GM19438 (cell line): ENCODE results near the gene DDRGK1.
"Not testable (repeated sequence)": the region's sequence is repeated elsewhere in the genome, so short reads cannot be mapped to it uniquely, and the experiment has no call there.

ENCODE experiments used
- ATAC-seq: cut with Tn5 transposase; IDR thresholded peaks from one replicate; pipeline ENCODE4 v1.9.1; 2021; ENCODE audit warnings: low read depth; ENCODE audit not compliant: unreplicated experiment

The DDRGK1 gene

DNA sequence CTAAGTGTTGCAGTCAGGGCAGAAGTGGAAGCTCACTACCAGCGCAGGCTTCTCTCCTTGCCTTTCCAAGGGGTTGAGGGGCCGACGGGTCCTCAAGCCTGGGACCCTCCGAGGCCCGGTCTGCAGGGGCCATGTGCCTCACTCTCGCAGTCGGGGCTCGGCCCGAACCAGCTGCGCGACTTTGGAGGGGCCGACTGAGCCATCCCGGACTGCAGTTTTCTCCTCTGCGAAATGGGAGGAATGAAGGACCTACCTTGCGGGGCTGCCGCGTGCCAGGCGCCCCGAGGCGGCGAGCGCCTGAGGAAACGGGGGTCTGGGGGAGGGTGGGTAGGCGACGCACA is 36.8 kb downstream of the DDRGK1 start:
- no peak for ATAC-seq

DNA sequence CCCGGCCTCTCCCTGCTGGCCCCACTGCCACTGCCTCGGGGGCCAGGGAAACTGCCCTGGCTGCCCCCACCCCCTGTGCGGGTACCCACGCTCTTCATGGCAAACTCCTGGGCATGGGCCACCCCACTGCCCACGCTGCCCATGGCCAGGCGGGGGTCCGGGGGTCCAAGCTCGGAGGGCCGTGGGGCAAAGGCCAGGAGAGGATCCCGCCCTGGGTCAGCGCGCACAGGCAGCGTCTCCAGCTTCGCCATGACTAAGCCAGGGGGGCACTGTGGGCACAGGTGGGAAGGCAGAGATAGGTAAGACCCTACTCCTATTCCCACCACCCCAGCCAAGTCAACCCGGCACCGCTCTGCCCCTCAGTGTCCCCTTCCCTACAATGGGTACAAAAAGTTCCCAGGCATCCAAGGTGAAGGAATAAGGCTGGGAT is 37.6 kb downstream of the DDRGK1 start:
- ATAC-seq: no peak

DNA sequence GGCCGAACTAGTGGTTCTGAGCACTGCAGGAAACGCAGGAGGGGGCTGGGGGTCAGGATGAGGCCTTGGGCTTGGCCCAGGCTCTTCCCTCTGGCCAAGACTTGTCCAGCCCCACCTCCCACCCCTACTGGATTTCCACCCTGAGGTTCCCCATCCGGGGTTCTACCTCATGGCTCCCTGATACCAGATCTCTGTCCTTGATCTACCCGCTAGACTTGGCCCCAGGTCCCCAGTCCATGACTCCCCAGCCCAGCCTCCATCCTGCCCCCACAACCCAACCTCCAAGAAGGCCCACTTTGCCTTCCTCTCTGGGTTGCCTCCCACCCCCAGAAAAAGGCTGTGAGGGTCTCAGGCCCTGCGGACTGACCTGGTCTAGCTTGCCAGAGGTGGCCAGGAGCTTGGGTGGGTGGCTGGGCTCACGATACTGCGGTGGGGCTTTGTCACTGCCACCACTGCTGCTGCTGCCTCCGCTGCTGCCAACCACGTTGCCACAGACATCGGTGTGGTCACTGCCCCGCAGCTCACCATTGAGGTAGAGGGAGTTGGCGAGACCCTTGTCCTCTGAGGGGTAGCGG is 38.1 kb downstream of the DDRGK1 start:
- ATAC-seq: no peak

DNA sequence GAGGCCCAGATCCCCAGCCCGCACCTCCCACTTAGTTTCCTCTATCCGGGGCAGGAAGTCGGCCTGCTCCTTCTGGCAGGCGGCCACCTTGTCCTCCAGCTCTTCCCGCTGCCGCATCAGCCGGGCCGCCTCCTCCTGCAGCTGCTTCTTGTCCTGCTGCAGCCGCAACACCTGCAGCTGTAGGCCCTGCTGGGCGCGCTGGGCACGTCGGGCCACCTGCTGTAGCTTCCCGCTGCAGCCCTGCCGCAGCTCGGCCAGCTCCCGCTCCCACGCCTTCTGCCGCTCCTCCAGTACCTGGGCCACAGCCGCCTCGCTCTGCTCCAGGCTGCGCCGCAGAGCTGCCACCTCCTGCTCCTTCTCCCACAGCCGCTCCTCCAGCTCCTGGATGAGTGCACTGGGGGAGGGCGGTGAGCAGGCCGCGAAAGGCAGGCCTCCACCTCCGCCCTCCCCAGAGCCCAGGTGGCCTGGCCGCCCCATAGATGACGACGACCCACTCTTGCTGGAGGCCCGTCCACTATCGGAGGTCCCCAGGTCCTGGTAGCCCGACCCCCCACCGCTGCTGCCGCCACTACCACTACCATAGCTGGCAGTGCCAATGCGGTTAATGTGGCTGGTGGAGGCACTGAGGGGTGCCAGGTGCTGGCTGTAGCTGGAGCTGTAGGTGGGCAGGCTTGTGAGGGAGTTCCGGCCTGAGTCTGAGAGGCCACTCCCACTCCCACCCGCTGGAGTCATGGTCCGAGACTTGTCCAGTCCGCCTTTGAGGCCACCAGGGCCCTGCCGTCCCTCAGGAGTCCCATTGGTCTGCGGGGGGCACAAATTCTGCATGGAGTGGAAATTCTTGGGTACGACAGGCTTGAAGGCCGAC is 38.8 kb downstream of the DDRGK1 start:
- ATAC-seq: no peak

DNA sequence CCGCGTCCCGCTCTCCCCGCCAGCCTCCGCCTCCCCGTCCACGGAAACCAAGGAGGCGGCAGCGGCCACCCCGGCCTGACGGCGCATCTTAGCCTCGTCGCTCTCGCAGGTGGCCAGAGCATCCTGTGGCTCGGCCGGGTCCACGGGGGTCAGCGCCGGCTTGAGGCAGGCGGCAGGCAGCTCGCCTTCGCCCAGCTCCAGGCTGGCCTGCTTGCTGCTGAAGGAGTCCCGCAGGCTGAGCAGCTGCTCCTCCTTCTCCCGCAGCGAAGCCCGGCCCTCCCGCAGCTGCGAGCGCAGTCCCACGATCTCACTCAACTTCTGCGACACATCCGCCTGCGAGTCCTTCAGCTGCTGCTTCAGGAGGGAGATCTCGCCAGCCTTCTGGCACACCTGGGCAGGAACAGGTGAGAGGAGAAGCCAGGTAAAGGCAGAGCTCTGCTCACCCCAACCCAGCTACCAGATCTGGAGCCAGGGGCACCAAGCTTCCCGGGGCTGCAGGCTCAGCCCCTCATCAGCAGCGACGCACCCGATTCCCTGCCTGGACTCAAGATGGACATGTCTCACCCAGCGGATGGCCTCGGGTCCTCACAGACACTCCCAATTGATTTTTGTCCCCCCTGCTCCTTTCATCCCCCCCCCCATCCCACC is 39.6 kb downstream of the DDRGK1 start:
- ATAC-seq: no peak

DNA sequence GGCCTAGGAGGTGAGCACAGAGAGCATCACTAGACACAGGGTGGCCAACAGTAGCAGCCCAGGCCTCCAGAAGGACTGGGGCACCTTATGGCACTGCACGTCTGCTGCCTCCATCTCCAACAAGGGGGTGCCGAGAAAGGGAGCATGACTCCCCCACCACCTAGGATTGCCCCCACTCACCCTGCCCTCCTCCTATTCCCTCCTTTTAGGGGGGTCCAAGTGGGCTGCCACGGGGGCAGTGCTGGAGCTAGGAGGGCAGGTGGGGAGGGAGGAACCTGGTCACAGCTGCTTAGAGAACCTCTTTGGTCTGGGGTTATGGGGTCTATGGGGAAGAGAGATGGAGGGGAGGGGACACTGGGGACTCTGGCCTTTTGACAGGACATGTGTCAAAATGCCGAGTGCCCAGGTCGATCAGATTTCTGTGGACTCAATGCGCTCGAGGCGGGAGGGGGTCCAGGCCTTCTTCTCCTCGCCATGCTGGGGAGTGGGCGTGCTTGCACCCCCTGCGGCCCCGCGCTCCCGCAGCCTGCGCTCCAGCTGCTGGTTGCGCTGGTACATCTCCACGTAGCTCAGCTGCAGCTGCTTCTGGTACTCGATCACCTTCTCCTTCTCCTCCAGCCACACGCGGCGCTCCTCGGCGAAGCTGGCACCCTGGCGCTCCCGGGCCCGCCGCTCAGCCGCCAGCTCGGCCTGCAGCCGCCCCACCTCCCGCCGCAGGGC is 40.3 kb downstream of the DDRGK1 start:
- ATAC-seq: no peak

DNA sequence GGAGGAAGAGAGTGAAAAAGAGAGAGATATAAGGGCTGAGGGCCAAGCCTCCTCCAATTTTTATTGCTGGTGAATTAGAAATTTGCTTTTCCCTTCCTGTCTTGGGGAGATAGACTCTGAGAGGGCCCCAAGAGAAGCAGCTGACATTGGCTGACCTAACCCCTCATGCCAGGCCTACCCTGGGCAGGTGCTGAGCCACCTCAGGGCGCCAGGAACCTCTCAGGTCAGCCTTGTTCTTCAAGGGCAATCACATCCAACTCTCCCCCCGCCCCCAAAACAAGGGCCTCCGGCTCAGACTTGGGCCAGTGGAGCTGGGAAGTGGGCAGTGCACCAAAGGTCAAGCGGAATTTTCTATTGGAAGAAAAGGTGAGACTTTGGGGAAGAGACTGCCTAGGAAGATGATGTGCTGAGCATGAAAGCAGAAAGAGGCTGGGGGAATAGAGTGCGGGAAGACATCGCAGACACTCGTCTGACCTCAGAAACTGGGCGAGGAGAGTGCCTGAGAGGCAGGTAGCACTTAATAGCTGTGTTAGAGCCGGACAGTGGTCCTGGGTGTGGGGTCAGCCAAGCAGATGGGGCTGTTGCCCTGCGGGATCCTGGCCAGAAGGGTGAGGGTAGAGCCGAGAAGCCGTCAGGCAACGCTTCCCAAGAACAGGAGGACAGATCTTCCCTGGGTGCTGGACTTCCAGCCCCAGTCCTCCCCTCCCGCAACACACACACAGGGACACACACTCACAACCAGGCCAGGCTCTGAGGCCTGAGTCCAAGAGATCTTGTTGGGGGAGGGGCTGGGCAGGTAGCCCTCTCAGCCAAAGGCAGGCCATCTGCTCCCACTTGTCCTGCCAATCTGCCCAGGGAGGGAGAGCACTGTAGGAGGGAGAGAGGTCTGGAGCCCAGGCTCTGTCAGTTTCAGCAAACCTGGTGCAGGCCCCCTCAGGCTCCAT is 41.1 kb downstream of the DDRGK1 start:
- no peak for ATAC-seq

DNA sequence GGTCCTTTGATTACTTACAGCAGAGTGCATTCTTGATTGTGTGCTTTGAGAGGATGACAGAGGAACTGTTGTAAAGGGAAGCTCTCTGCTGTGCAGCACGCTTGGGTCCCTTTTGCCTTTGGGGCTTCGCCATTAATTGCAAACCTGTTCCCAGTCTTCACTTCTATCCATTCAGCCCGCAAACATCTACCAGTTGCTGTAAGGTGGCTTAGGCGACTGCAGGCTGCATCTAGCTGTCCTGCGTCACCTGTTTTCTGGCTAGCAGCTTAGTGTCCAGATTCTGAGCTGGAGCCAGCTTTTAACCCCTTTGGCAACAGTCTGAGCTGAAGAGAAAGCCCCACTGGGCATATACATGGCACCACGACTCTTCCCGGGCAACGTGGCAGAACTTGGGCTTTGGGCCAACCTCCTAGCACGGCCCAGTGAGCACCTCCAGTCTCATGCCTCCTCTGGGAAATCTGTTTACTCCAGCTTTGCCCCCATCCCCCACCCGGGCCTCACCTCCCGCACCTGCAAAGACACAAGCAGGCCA is 42.3 kb downstream of the DDRGK1 start:
- ATAC-seq: no peak

DNA sequence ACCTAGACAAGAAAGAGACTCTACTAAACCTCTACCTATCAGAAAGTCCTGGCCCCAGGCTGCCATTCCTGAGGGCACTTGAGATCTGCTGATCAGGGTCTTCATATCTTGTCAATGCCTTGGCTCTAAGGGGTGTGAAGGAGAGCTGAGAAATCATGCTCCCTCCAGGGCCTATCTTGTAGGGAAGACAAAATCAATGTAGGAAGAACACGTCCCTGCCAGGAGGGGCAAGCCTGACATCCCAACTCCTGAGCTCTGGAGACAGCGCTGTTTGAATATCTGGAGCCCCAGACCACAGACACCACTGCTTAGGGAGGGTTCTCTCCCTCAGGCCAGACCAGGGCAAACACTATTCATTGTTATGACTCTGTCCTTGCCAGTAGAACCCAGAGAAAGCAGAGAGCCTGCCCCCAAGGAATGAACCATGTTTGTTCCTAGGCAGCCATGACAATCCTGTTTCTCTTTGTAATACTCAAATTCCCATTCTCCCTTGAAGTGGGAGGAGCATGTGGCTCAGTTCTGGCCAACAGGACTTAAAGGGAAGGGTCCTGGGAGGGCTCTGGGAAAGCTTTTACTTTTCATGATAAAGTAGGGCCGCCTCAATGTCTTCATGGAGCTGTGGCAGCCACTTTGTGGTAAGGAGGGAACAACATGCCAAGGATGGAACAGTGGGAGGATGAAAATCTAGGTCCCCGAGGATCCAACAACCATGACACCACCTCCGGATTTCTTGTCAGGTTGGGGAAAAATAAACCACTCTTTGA is 43.0 kb downstream of the DDRGK1 start:
- ATAC-seq: no peak

DNA sequence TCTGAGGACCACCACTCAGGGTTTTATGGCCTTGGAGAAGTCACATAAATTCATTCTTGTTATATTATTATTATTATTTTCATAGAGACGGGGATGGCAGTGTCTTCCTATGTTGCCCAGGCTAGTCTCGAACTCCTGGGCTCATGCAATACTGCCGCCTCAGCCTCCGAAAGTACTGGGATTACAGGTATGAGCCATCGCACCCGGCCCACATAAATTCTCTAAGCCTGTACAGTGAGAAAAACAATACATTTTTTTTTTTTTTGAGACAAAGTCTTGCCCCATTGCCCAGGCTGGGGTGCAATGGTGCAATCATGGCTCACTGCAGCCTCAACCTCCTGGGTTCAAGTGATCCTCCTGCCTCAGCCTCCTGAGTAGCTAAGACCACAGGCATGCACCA is 44.1 kb downstream of the DDRGK1 start:
- ATAC-seq: no peak

DNA sequence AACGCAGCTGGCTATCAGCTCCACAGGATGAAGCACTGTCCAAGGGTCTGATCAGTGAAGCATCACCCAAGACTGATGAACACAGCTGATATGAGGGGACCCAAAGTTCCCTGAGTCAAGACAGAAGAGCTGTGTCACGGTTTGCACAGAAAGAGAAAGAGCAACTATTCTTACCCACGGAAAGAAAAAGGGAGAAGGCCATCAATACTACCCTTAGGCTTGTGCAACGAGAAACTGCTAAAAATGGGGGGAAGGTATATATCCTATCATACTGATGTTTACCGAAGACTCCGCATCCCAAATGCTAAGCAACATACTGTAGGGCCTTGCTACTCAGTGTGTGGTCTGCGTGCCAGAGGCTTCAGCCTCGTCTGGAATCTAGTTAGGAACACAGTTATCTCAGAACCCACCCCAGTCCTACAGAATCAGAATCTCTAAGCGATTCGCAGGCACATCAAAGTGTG is 45.5 kb downstream of the DDRGK1 start:
- ATAC-seq: no peak

DNA sequence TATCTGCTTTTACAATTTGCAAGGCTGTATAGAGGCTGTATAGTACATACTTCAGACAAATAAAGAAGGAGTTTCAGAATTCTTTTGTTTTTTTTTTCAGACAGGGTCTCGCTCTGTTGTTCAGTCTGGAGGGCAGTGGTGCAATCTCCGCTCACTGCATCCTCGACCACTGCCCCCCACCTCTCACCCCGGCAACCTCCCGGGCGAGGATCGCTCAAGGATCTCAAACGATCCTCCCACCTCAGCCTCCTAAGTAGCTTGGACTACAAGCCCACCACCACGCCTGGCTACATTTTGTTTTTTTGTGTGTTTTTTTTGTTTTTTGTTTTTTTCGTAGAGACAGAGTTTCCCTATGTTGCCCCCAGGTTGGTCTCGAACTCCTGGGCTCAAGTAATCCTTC is 46.7 kb downstream of the DDRGK1 start:
- no peak for ATAC-seq

DNA sequence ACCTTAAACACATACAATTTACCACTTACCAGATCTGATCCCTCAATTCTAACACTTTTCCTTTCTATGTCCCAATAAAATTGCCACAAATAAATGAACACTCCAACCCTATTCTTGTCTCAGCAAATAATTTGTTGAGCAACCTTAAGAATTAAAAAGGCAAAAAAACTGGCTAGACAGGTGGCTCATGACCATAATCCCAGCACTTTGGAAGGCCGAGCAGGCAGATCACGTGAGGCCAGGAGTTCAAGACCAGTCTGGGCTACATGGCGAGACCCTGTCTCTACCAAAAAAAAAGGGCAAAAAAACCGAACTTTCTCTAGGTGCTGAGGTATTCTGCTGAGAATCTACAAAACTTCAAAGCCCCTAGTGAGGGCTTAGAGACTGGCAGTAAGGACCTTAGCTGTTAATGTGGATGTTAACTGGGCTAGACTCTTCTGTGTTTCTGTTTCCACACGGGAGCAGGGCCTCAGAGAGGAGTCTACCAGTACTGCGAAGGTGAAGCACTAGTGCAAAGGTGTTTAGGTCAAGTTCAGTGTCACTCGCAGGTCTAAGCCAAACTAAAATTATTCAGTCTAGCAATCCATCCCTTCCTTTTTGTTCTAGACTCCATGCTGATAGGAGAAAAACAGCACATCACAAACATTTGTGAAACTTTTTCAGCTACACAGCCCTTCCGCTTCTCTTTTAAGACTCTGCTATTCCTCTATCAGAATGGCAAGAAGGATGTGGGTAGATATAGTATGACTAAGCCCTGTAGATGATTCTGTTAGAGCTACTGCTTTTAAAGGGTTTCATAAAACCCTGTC is 47.5 kb downstream of the DDRGK1 start:
- peak; percentile 73 for ATAC-seq

DNA sequence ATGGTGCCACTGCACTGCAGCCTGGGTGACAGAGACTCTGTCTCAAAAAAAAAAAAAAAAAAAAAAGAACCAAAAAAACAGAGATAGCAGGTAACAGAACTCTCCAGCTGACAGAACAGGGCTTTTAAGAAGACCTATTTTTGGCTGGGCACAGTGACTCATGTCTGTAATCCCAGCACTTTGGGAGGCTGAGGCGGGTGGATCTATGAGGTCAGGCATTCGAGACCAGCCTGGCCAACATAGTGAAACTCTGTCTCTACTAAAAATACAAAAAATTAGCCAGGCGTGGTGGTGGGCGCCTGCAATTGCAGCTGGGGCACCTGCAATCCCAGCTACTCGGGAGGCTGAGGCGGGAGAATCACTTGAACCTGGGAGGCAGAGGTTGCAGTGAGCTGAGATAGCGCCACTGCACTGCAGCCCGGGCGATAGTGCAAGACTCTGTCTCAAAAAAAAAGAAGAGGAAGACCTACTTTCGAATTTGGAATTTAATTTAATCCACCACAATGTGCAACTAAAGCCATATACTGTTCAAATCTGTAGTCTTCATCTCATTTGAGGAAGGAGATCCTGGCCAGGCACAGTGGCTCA is 52.3 kb downstream of the DDRGK1 start:
- ATAC-seq: not testable (repeated sequence)

DNA sequence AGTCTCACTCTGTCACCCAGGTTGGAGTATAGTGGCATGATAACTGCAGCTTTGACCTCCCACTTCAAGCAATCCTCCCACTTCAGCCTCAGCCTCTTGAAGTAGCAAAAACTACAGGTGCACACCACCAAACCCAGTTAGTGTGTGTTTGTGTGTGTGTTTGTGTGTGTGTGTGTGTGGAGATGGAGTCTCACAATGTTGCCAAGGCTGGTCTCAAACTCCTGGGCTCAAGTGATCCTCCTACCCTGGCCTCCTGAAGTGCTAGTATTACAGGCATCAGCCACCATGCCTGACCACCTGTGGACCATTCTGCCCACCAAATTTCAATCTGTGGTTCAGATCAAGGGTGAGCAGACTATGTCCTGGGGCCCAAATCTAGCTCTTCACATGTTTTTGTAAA is 53.6 kb downstream of the DDRGK1 start:
- no peak for ATAC-seq

DNA sequence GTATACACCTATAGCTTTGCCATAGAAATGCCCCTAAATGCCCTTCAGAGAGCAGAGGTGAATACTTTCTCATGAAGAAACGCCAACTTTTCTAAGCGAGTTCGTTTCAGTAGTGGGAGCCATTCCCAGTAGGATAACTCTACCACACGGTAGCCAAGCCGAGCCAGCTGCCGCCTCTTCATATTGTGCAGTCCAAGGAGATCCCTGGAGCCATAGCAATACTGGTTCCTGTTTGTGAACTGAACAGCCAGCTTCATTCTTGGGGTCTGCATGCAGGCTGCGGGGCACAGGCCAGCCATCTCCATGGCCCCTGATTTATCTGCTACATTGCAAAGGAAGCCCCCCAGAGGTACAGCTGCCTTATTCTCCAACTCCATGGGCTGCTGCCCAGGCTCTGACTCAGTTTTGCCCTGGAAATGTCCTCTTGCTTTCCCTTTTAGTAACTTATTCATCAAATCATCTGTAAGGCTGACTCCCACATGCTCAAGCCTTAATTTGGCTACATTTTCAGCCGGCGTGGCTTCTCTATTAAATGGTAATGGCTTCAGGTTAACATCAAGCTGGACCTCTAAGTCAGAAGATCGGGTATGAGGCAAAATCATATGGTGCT is 57.6 kb downstream of the DDRGK1 start:
- ATAC-seq: no peak

DNA sequence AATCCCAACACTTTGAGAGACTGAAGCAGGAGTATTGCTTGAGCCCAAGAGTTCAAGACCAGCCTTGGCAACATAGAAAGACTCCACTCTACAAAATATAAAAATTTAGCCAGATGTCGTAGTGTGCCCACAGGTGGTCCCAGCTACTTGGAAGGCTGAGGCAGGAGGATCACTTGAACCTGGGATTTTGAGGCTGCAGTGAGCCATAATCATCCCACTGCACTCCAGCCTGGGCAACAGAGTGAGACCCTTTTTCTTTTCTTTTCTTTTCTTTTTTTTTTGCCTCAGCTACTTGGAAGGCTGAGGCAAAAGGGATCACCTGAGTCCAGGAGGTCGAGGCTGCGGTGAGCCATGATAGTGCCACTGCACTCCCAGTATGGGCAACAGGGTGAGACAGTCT is 62.7 kb downstream of the DDRGK1 start:
- ATAC-seq: no peak
